Measurements from ENCODE around the gene EARS2. TPM values are rescaled to one million over a fixed set of nuclear protein-coding genes. Genes with fewer than 3 reads are reported as not detected.

The EARS2 gene
- total RNA-seq, 1 donor = 22.6 TPM

- no peak for DNase-seq (ENCODE audit: low read depth)
- no peak overlapping the region for H3K4me3 ChIP-seq (ENCODE audit: low read depth, low read length)
- TF ChIP-seq CTCF (IDR thresholded peaks at IDR 0.05; ENCODE audit: insufficient read depth, low read length) = no peak
These were observed 35.2 kb downstream of the EARS2 start for GRCh38 chr16:23521965-23522364.

- H3K4me3 ChIP-seq (ENCODE audit: low read depth, low read length) = no peak overlapping the region
- no peak for TF ChIP-seq CTCF (IDR thresholded peaks at IDR 0.05; ENCODE audit: insufficient read depth, low read length)
- no peak for DNase-seq (ENCODE audit: low read depth)
These were observed 36.0 kb downstream of the EARS2 start for GRCh38 chr16:23521037-23521743.

- DNase-seq (ENCODE audit: low read depth) = no peak
- TF ChIP-seq CTCF (IDR thresholded peaks at IDR 0.05; ENCODE audit: insufficient read depth, low read length) = no peak
- no peak overlapping the region for H3K4me3 ChIP-seq (ENCODE audit: low read depth, low read length)
These were observed 36.6 kb downstream of the EARS2 start for GRCh38 chr16:23520500-23520899.

- TF ChIP-seq CTCF (IDR thresholded peaks at IDR 0.05; ENCODE audit: insufficient read depth, low read length) = no peak
- DNase-seq (ENCODE audit: low read depth) = no peak
- H3K4me3 ChIP-seq (ENCODE audit: low read depth, low read length) = no peak overlapping the region
These were observed 37.9 kb downstream of the EARS2 start for GRCh38 chr16:23519282-23519681.

DNA sequence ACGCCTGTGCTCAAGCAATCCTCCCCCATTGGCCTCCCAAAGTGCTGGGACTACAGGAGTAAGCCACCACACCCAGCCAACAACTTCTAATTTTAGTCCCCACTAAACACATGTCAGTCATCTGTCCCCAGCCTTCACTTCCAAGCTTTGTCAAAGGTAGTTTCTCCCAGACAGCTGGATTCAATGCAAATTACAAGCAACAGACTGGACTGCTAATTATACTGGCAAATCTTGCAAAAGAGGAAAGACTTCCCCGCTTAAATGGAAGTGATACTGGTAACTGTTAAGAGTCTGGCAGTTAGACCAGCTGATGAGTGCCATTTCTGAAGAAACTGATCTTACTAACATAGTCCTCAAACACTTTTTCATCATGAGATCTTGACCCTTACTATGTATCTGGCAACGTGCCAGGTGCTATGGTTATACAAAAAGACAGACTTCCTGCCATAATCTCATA, 38.7 kb downstream of the EARS2 start:
- H3K4me3 ChIP-seq (ENCODE audit: low read depth, low read length) = no peak overlapping the region
- no peak for TF ChIP-seq CTCF (IDR thresholded peaks at IDR 0.05; ENCODE audit: insufficient read depth, low read length)
- DNase-seq (ENCODE audit: low read depth) = no peak

- H3K4me3 ChIP-seq (ENCODE audit: low read depth, low read length) = no peak overlapping the region
- TF ChIP-seq CTCF (IDR thresholded peaks at IDR 0.05; ENCODE audit: insufficient read depth, low read length) = no peak
- DNase-seq (ENCODE audit: low read depth) = no peak
These were observed 40.6 kb downstream of the EARS2 start for GRCh38 chr16:23516366-23517137.

All from fibroblast of the aortic adventitia (primary cell).